ENCODE data around the gene TMEM150B. TPM values are rescaled to one million over a fixed set of nuclear protein-coding genes. Genes with fewer than 3 reads are reported as not detected.

Gene TMEM150B
- total and polyA plus RNA-seq, 9 of the 15 experiments (the other 6 are each of a cell fraction or from before 2014, with no cell fraction given) = 0.47 to 1.3 (median 0.74) TPM; not detected in 2

DNA sequence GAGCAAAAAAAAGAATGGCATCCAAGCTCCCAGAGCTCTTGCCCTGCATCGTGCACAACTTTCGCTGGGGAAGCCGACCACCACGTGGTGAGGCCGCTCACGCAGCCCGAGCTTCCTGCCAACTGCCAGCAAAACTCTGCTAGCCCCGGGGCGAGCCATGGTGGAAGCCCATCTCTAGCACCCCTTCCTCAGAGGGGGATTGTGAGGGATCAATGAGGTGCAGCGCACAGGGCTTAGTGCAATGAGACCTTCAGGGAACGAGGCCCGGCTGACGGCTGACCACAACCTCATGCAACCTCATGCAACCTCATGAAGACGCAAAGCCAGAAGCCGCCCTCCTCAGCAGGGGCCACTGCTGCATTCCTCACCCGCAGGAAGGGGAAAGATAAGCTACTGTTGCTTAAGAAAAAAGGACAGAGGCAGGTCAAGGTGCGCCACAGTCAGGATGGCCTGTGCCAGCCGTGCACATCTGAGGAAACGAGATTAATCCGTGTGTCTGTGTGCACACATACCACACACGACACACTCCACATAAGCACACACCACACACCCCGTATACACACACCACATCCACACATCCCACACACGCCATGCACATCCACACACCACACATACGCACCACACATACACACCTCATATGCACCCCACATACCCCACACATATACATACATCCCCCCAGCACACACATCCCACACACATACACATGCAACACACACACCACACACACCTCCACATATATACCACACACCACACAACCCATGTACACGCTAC, 54.8 kb downstream of the TMEM150B start (continued):
- TF ChIP-seq, protein P1, sequence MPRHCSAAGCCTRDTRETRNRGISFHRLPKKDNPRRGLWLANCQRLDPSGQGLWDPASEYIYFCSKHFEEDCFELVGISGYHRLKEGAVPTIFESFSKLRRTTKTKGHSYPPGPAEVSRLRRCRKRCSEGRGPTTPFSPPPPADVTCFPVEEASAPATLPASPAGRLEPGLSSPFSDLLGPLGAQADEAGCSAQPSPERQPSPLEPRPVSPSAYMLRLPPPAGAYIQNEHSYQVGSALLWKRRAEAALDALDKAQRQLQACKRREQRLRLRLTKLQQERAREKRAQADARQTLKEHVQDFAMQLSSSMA (CRISPR knock-in tag; IDR thresholded peaks at IDR 0.05) = no peak
- TF ChIP-seq C11orf30 (IDR thresholded peaks at IDR 0.05; ENCODE audit: low read depth) = no peak
- TF ChIP-seq TRIM24 (IDR thresholded peaks at IDR 0.05) = peak; percentile 83 to 89; a peak in 3 of 4 replicates
- TF ChIP-seq ZNF253 (CRISPR knock-in tag; conservative IDR thresholded peaks at IDR 0.05) = no peak
- no peak for TF ChIP-seq ARHGAP35 (IDR thresholded peaks at IDR 0.05; ENCODE audit: partially characterized antibody)
- TF ChIP-seq ZNF655 (CRISPR knock-in tag; IDR thresholded peaks at IDR 0.05) = no peak
- TF ChIP-seq TCF3 (CRISPR knock-in tag; IDR thresholded peaks at IDR 0.05) = peak; percentile 62
- TF ChIP-seq ELF4 (CRISPR knock-in tag; IDR thresholded peaks at IDR 0.05) = peak; percentile 85
- TF ChIP-seq JUNB (CRISPR knock-in tag; conservative IDR thresholded peaks at IDR 0.05) = no peak
- TF ChIP-seq HBP1 (CRISPR knock-in tag; IDR thresholded peaks at IDR 0.05) = peak; percentile 91; the same call in 1 of the 2 replicates
- TF ChIP-seq, protein P2, sequence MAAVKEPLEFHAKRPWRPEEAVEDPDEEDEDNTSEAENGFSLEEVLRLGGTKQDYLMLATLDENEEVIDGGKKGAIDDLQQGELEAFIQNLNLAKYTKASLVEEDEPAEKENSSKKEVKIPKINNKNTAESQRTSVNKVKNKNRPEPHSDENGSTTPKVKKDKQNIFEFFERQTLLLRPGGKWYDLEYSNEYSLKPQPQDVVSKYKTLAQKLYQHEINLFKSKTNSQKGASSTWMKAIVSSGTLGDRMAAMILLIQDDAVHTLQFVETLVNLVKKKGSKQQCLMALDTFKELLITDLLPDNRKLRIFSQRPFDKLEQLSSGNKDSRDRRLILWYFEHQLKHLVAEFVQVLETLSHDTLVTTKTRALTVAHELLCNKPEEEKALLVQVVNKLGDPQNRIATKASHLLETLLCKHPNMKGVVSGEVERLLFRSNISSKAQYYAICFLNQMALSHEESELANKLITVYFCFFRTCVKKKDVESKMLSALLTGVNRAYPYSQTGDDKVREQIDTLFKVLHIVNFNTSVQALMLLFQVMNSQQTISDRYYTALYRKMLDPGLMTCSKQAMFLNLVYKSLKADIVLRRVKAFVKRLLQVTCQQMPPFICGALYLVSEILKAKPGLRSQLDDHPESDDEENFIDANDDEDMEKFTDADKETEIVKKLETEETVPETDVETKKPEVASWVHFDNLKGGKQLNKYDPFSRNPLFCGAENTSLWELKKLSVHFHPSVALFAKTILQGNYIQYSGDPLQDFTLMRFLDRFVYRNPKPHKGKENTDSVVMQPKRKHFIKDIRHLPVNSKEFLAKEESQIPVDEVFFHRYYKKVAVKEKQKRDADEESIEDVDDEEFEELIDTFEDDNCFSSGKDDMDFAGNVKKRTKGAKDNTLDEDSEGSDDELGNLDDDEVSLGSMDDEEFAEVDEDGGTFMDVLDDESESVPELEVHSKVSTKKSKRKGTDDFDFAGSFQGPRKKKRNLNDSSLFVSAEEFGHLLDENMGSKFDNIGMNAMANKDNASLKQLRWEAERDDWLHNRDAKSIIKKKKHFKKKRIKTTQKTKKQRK (IDR thresholded peaks at IDR 0.05; ENCODE audit: borderline replicate concordance, low read depth, low read length) = no peak
- peak; percentile 53; the same call in 1 of the 2 replicates for TF ChIP-seq JUND (IDR thresholded peaks at IDR 0.05; ENCODE audit: borderline replicate concordance, low read depth, low read length)
- peak; percentile 37; the same call in 1 of the 3 replicates for TF ChIP-seq JUND (tag; IDR thresholded peaks at IDR 0.05; ENCODE audit: borderline replicate concordance, low read depth, low read length)
- peak in 1 of 2 experiments; percentile 36; a peak in 3 of 4 replicates for TF ChIP-seq MLLT1 (IDR thresholded peaks at IDR 0.05)
- no peak for TF ChIP-seq ATF2 (CRISPR knock-in tag; IDR thresholded peaks at IDR 0.05)
- no peak for TF ChIP-seq ZNF551 (CRISPR knock-in tag; IDR thresholded peaks at IDR 0.05)

Data from K562 (cell line).